Dermis blood vessel endothelial cell (primary cell): ENCODE measurements around the gene NAPB. TPM values are rescaled to one million over a fixed set of nuclear protein-coding genes. Genes with fewer than 3 reads are reported as not detected.
"Not testable (repeated sequence)": the region's sequence is repeated elsewhere in the genome, so short reads cannot be mapped to it uniquely, and the experiment has no call there.

Source experiments
- DNase-seq: peaks from one replicate; pipeline ENCODE4 v3.0.0; 2010
- total RNA-seq: library from RNA; depleted of rRNA; stranded (reverse); fragments of >200 nt; gene quantifications from 2 replicates; pipeline ENCODE4 v1.2.3, GENCODE V29; 2014

The NAPB gene
- total RNA-seq, 1 donor from 2014 or later: 12.1 TPM

DNA sequence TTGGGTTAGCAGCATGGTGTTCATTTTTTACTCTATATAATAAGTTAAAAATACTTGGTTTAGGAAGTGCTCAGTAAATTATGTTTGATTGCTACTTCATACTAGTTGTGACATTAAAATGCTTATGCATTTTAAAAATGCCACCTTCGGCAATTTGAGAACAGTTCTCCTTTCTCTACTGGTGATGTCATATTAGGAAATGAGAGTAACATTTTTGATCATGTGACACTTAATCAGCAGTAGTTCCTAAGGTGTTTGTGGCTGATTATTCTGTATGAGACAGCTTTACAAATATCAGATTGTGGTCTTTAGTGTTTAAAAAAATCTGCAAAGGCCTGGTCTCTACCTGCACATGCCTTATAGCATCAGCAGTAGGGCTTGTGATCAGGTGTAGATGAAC, 54.9 kb downstream of the NAPB start:
- DNase-seq: peak; percentile 46

DNA sequence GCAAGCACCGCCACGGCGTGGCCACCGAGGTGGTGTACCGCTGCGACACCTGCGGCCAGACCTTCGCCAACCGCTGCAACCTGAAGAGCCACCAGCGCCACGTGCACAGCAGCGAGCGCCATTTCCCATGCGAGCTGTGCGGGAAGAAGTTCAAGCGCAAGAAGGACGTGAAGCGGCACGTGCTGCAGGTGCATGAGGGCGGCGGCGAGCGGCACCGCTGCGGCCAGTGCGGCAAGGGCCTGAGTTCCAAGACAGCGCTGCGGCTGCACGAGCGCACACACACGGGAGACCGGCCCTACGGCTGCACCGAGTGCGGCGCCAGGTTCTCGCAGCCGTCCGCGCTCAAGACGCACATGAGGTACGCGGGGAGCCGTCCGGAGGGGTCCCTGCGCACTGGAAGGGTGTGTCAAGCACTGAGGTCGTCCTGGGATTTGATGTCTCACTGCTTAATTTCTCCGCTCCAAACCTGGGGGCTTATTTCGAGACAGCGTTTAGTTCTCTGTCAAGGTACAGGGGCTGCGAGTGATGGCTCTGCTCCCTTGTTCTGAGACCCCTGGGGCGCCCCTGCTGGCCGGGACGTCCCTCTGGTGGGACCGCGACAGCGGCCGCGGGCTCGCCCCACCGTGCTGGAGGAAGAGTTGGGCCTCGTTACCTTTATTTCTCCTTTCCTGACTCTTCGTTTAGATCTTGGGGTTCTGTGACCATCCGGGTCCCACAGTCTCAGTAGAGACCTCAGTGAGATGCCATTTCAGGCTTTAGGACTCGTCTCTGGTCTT, 55.7 kb downstream of the NAPB start:
- DNase-seq: no peak

DNA sequence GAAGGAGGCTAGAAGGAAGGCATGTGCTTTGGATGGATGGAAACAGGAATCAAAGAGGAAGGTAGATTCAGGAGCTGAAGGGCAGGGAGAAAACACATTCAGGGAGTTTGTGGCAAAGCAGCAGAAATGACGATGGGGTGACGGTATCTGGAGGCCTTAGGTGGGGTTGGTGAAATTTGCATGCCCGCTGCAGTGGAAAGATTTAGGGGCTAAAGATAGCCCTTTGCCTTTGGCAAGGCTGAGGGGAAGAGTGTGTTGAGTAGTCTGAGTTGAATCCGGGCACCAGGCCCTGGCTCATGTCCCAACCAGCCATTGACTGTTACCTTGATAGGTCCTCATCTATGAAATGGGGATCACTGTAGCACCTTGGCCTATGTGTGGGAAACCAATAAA, 58.0 kb downstream of the NAPB start:
- no peak for DNase-seq

DNA sequence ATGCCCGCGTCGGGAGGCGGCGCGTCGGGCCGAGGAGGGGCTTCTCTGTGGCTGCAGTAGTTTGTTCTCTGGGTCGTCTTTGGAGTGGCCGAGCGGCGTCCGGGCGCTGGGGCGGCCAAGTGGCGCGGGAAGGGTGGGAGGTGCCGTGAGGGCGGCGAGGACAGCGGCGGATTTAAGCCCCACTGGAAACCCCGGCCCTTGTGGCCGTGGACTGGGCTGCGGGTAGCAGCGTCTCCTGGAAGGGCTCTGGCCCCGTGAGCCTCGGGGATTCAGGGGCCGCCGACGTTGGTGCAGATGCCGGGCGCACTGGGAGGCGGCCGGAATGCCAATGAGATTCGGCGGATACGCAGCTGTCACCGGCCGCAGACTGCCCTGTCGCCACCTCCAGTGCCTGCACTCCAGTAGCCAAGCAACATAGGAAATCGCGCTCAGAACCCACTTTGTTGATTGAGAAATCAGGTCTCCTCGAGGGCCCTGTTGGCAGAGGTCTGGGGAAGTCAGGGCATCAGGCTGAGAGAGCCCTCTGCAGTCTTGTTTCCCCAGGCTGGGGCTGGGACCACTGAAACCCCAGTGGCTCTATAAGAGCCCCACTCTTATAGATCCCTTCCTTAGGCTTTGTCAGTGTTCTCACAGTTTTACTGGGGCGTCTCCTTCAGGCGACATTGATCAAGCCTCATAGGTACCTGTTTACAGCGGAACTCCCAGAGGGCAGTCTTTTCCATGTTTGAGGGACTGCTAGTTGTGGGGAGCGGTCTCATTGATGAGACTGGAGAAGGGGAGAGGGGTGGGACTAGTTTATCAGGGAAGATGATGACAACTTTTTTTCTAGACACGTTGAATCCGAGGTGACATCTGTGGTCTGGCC, 58.7 kb downstream of the NAPB start:
- DNase-seq: peak; percentile 70

DNA sequence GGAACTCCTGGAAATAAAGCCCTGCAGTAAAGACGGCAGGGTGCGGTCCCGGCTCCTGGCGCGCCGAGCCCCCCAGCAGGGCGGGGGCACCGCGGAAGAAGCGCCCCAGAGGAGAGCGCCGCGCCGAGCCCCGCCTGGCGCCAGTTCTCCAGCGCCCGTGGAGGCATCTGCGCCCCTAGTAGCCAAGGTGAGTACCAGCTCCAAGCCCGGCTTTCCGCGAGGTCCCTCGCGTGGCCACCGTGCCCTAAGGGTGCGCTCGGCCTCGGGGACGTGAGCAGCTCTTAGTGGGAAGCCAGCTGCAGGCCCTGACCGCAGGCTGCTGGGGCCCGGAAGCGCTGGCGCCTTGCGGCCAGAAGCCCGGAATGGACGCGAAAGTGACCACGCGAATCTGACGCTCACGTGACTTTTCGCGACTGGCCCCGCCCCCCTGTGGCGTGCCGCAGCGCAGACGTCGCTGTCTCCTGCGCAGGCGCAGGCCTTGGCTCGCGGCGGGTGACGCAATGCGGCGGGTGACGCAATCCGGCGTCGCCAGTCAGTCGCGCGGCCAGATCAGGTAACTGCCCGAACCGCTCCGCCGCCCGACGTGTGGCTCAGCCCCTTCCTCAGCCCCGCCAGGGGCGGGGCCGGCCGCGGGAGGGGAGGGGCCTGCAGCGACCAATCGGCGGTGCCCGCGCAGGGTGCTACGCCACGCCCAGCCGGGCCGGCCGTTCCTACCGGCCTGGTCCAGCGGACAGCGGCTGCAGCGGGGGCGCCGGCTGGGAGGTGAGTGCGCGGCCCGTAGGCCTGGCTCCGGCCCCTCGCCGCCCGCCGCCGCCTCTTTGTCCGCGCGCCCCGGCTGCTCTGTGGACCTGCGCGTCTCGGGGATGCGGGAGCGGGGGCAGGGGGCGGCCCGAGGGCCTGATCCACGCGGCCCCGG, 59.6 kb downstream of the NAPB start, which contains the start of gene GZF1:
GZF1 (plus strand) TSS at position 707 of the 916 bp plus-strand sequence. CDS start 2,202 bp downstream, outside the sequence.
- peak; percentile 99 for DNase-seq

DNA sequence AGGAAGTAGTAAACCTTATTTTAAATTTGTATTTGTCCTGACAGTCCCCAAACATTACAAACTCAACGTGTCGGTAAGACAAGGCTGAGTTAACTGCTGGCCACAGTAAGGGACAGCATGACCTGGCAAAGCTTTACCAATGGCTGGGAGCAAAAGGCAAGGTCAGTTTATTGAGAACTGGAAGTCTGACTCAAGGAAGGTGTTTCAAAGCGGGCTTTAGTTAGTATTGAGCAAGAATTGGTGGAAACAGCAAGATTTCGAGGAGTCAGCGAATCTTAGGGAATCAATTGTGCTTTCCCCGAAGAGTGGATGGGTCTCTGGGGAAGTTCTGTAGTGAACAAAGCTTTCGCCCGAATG, 60.2 kb downstream of the NAPB start:
- peak; percentile 45 for DNase-seq

DNA sequence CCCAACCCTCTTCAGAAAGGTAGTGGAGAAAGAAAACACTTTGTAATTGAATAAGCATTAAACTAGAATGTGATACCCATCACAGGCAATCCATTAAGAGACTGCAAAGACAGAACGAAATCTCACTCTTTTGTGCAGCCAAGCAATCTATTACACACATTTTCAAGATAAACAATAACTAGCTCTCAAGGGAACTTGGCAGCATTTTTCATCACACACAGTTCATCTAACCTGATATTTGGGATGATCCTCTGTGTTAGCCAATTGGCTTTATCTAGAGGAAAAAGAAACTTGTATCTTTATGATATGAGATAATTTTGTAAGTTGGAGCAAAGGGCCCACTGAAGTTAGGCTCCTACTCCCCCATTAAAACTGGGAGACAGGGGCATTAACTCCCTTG, 60.8 kb downstream of the NAPB start:
- no peak for DNase-seq

DNA sequence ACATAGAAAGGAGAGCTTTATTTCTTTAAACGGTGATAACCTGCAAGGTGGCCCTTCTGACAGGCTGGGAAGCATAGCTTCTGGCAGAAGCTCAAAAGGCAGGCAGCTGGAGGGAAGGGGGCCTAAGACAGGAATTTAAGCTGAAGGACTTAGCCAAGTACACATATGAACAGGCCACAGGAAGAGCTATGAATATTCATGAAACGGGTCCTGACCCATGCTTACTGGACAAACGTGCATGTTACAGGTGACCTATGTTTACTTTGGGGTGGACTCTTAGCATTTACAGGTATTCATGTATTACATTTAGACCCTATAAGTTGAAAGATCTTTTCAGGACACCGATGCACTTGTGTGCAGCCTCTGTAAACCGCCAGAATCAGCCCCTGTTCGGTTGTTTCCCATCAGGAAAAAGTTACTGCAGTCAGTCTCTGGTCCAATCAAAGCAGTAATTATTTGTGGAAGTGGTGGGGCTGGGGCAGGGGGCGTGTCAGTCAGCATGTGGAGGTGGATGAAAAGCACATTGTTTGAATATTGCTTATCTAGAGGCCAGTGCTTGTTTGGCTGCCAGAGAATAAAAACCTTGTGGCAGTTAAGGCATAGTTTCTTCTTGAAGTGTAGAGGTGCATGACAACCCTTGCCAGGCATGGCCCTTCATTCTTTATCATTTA, 62.2 kb downstream of the NAPB start:
- DNase-seq: no peak

DNA sequence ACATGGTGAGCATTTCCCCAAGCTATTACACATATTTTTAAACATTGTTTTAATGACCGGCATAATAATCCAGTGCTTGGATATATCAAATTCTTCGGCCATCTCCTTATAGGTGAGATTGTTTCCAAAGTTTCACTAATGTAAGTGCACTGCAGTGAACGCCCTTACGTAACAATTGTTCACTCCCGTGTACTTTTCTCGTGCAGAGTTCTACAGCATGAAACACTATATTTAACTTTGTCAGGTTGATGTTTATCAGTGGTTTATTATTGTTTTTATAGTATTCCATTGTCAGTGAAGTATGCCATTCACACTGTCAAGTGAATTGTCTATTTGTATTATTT, 62.8 kb downstream of the NAPB start:
- DNase-seq: no peak

DNA sequence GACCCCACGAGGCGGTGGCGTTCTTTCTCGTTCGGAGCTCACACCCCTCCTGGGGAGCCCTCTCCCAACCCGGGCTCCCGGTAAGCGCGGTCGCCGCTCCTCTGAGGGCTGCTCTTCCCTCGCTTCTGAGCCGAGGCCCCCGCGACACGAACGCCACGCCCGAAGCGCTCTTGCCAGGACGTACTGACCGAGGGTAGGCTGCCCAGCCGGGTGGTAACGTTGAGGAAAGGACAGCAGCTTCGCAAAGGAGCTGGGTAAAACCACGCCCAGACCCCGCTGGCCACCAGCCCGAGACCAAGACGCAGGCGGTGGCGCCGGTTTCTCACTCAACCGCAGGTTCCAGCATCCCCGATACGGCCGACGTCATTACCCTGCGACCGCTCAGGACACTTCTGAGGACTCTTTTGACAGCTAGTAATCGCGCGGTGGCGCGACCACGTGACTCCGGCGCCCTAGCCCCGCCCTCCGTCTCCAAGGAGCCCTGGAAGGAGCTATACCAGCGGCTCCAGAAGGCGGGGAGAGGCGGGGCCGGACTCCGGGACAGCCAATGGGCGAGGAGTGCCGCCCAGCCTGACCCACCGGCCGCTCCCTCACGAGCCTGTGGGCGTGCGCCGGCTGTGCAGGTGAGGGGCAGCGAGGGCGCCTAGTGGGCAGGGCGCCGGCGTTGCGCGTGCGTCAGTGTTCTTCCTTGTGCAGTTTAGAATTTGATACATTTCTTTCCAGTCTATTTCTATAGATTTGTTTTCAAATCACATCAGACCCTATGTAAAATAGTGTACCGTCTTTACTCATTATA, 63.3 kb downstream of the NAPB start:
- DNase-seq: peak; percentile 100

DNA sequence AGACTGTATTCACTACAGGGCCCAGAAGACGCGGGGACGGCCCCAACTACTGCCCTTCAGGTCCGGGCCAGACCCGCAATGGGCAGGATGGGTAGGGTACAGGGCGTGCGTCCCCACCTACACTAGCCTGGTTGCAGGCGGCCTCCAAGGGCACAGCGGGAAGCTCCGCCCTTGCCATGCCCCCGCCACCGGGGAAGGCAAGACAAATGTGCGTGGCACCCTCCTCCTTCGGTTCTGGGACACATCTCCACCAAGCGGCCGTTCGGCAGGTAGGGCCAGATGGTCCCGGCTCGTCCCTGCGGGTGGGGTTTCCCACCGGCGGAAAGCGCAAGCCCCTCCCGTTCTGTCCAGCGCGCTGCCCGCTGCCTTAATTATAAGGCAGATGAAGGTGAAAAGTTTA, 65.1 kb downstream of the NAPB start:
- DNase-seq: no peak

DNA sequence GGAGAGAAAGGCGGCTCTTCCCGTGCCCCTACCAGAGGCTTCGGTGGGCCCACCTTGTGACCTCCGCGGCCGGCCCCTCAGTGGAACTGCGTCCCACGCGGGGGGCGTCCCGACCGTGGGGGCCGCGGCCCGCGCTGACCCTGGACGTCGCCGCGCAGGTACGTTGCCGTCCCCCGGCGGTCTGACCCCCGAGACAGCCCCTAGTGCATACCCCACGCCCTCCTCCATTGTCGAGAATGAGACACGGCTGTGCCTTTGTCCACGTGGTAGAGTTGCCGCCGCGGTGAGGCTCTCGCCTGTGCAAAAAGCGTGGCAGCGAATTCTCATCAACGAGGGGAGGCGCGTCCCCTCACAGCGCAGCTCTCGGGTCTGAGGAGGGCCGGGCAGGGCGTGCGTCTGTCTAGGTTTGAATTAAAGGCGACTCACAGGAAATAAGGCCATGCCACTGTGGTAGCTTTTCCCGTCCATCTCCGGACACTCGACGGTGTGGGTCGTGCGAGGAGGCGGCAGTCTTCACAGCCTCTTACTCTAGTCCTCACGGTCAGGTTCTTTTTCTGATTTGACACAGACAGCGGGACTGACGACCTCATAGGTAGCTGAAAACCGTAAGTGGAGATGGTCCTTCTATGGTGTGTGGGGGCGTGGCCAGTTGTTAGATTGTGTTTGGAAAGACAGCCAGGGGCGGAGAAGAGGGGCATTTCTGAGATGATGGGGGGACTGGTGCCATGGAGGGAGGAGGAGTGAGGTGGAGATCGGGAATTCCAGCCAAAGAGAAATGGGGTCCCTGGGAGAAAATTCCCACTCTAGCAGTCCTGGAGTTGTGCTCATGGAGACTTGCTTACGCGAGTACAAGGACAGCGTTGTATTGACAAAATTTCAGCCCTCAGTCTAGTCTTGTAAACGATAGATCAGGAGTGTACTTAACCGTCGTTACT, 70.1 kb downstream of the NAPB start:
- DNase-seq: peak; percentile 57

DNA sequence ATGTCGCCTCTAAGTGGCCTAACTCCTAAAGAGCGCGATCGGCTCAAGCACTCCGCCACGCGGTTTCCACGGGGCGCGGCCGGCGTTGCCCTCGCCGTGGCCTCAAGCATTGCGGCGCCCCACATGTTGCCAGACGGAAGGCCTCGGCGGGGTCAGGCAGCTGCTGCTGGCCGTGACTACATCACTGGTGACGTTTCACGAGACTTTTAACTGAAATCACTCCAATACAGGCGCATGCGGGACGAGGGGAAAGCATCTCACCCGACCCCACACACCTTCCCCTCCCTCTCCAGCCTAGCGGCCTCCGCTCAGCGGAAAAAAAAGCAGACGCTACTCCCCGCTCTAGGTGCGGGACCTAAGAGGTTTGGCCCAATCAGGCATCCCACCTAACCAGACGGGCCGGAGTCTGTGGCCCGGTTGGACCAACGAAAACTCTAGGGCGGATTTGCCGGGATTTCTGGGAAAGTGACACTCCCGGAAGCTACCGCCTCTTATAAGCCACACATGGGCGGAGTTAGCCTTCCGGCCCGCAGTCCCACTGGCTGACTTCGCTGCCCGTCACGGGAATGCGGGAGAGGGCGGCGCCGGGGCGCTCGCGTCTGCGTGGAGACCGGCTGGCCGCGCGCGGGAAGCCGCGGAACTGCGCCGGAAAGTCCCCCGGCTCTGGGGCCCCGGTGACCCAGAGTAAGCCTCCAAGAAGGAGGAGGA, 70.9 kb downstream of the NAPB start, which contains the start of gene NXT1:
NXT1 (plus strand) TSS at position 596 of the 708 bp plus-strand sequence. CDS start 3,251 bp downstream, outside the sequence.
- DNase-seq: peak; percentile 99

DNA sequence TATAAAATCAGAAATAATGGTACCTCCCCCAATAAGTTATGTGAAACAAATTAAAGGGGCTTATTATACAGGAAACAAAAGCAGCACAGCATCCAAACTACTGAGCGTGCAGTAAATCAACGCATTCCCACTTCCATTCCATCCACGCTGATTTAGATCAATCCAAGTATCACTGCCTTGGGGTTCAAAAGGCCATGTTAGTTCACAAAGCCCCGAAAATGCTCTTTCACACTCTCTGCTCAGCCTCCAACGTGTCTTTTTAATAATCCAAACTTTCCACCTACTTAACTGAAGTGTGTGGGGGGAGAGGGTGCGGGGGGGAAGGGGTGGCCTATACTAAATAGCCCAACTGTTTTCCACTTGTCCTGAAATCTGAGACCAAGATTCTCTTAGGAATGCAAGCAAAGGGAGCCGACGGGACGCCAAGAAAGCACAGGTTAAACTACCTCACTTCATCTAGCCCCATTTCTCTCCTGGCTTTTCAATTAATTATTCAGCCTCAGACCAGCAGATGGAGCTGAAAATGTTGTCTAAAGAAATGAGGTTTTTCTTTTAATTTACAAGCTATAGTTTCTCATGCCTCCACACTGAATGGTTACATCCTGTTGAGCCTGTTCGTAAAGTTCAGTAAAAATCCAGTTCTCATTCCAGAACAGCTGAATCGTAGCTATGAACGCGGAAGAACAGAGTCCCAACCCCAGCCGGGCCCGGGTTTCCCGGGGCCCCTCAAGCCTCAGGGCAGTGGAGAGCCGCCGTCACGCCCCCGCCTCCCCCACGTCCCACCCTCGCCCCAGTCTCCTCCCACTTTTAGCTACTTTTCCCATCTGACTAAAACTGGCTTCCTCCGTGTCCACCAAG, 71.7 kb downstream of the NAPB start:
- no peak for DNase-seq

DNA sequence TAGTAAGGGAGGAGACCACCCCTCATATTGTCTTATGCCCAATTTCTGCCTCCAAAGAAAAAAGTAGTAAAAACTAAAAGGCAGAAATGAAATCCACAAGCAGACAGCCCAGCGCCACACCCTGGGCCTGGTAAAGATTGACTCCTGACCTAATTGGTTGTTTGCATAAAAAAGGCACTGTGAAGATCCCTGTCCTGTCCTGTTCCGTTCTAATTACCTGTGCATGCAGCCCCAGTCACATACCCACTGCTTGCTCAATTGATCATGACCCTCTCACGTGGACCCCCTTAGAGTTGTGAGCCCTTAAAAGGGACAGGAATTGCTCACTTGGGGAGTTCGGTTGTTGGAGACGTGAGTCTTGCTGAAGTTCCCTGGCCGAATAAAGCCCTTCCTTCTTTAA, 72.8 kb downstream of the NAPB start:
- not testable (repeated sequence) for DNase-seq

DNA sequence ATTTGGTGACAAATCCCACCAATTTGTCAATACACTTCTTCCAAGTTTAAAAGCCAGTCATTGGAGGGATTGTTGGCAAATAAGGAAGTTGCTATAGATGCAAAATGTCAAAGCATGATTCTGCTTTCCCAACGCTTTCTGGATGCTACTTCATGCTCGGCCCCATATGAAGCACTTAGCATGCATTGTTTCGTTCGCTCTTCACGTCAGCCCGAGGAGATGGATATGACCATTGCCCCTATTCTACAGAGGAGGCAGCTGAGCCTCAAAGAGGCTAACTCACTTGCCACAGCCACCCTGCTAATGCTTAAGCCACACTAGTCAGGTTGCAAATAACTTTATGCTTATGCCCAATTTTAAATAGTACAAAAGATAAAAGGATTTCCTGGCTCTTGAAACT, 73.5 kb downstream of the NAPB start:
- DNase-seq: no peak

DNA sequence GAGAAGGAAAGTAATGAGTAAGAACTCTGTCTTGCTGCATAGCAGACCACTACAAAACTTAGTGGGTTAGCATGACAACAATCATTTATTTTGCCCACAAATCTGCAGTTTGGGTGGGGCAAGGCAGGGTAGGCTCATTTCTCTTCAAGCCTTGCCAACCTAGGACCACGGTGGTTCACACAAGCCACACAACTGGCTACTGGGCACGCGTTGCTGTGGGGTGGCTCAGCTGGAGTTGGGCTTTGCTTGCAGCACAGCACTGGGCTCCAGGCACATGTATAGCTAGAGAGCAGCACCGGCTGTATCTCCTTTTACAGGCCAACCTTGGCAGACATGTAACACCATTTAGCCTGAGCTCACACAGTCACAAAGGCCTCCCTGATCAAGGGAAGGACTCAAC, 75.3 kb downstream of the NAPB start:
- DNase-seq: no peak

DNA sequence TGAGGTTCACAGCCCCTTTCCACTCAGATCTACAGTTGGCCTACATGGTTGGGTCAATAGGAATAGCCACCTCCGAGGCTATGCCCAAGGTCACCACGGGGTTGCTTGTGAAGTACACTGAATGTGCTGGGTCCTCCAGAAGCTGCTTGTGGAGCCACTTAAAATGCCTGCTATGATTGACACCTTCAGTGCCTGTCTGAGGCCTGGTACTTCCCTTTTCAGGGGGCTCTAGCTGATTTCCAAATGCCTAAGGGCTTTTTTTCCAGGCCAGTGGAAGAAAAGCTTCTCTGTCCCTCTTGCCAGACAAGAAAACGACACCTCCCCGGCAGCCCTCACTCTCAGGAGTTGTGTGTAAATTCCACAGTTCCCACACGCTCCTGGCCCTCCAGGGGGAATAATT, 77.0 kb downstream of the NAPB start:
- no peak for DNase-seq

DNA sequence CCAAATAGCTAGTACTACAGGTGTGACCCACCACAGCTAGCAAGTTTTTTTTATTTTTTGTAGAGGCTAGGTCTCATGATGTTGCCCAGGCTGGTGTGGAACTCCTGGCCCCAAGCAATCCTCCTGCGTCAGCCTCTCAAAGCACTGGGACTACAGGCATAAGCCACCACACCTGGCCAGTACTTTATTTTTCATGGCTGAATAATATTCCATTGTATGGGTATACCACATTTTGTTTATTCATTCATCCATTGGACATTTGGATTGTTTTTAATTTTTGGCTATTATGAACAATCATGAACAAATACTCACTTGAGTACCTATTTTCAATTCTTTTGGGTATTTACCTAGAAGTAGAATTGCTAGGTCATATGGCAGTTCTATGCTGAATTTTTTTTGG, 77.7 kb downstream of the NAPB start:
- DNase-seq: no peak
